ENCODE results near the gene ZNF212.

The ZNF212 gene

GRCh38 chr7:149239345-149240143 lies at the start of gene ZNF212:
Gene ZNF212 (plus strand): TSS chr7:149239651. CDS start chr7:149239779, 128 bp downstream.
- DNase-seq (ENCODE audit: low read depth) = no peak

- DNase-seq (ENCODE audit: low read depth) = no peak
Observed at GRCh38 chr7:149191851-149192250, 47.6 kb upstream of the ZNF212 start.

- DNase-seq (ENCODE audit: low read depth) = no peak
Observed at GRCh38 chr7:149194799-149195179, 44.7 kb upstream of the ZNF212 start.

- DNase-seq (ENCODE audit: low read depth) = peak; percentile 52
Observed at GRCh38 chr7:149195180-149196150, 44.0 kb upstream of the ZNF212 start, which contains the start of gene ZNF282. Gene ZNF282 (plus strand): TSS chr7:149195546. CDS start chr7:149195590, 44 bp downstream.

GRCh38 chr7:149196151-149196704 lies 43.2 kb upstream of the ZNF212 start:
- no peak for DNase-seq (ENCODE audit: low read depth)

GRCh38 chr7:149196705-149197171 lies 42.7 kb upstream of the ZNF212 start:
- no peak for DNase-seq (ENCODE audit: low read depth)

GRCh38 chr7:149197675-149198074 lies 41.8 kb upstream of the ZNF212 start:
- DNase-seq (ENCODE audit: low read depth) = no peak

GRCh38 chr7:149198161-149198816 lies 41.2 kb upstream of the ZNF212 start:
- no peak for DNase-seq (ENCODE audit: low read depth)

- no peak for DNase-seq (ENCODE audit: low read depth)
Observed at GRCh38 chr7:149199234-149199995, 40.0 kb upstream of the ZNF212 start.

GRCh38 chr7:149202831-149203231 lies 36.6 kb upstream of the ZNF212 start:
- DNase-seq (ENCODE audit: low read depth) = no peak

GRCh38 chr7:149205690-149206381 lies 33.6 kb upstream of the ZNF212 start:
- DNase-seq (ENCODE audit: low read depth) = no peak

GRCh38 chr7:149207324-149208035 lies 32.0 kb upstream of the ZNF212 start:
- DNase-seq (ENCODE audit: low read depth) = no peak

- no peak for DNase-seq (ENCODE audit: low read depth)
Observed at GRCh38 chr7:149209518-149210269, 29.8 kb upstream of the ZNF212 start.

GRCh38 chr7:149210551-149210950 lies 28.9 kb upstream of the ZNF212 start:
- no peak for DNase-seq (ENCODE audit: low read depth)

GRCh38 chr7:149214020-149214720 lies 25.3 kb upstream of the ZNF212 start:
- no peak for DNase-seq (ENCODE audit: low read depth)

GRCh38 chr7:149216402-149216801 lies 23.0 kb upstream of the ZNF212 start:
- DNase-seq (ENCODE audit: low read depth) = no peak

GRCh38 chr7:149217570-149217969 lies 21.9 kb upstream of the ZNF212 start:
- DNase-seq (ENCODE audit: low read depth) = no peak

Data from HS-27A (cell line).